ENCODE measurements around the gene PI4K2A. TPM values are rescaled to one million over a fixed set of nuclear protein-coding genes. Genes with fewer than 3 reads are reported as not detected.

The PI4K2A gene
- total and polyA plus RNA-seq, 2 of the 13 experiments (the other 11 are each of a cell fraction or from before 2014, with no cell fraction given) = 10.9 to 14.3 TPM

DNA sequence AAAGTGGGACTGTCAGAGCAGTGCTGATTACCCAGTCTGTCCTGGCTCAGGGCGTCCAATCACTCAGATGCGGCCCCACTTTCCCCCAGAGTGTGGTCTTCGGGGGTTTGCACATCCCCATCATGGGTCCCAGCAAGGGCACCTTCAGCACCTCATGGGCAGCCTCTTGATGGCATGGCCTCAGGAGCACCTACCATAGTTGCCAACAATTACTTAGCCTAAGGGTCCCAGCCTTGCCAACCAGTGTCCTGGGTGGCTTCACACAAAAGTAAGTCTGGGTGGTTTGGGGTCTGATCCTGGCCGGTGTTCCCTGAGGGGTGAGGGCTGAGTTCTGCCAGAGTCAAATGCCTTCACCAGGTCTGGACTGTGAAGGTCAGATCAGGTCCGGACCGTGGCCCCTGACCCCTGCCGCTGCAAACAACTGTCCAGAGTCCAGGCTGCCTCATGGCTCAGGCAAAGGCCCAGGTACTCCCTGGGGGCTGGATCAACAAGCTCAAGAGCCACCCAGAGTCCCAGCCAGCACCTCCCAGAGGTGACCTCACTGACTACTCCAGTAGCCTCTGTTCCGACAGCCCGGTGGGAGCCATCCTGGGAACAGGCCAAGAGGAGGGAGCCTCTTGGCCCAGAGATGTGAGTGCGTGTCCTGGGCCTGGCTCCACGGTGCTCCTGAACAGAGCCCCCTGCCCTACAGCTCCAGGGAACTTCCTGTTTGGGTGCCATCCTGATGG lies 66.8 kb downstream of the PI4K2A start (continued):
- TF ChIP-seq, protein P1, sequence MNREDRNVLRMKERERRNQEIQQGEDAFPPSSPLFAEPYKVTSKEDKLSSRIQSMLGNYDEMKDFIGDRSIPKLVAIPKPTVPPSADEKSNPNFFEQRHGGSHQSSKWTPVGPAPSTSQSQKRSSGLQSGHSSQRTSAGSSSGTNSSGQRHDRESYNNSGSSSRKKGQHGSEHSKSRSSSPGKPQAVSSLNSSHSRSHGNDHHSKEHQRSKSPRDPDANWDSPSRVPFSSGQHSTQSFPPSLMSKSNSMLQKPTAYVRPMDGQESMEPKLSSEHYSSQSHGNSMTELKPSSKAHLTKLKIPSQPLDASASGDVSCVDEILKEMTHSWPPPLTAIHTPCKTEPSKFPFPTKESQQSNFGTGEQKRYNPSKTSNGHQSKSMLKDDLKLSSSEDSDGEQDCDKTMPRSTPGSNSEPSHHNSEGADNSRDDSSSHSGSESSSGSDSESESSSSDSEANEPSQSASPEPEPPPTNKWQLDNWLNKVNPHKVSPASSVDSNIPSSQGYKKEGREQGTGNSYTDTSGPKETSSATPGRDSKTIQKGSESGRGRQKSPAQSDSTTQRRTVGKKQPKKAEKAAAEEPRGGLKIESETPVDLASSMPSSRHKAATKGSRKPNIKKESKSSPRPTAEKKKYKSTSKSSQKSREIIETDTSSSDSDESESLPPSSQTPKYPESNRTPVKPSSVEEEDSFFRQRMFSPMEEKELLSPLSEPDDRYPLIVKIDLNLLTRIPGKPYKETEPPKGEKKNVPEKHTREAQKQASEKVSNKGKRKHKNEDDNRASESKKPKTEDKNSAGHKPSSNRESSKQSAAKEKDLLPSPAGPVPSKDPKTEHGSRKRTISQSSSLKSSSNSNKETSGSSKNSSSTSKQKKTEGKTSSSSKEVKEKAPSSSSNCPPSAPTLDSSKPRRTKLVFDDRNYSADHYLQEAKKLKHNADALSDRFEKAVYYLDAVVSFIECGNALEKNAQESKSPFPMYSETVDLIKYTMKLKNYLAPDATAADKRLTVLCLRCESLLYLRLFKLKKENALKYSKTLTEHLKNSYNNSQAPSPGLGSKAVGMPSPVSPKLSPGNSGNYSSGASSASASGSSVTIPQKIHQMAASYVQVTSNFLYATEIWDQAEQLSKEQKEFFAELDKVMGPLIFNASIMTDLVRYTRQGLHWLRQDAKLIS (CRISPR knock-in tag; IDR thresholded peaks at IDR 0.05) = no peak
- TF ChIP-seq ZBTB7A (CRISPR knock-in tag; IDR thresholded peaks at IDR 0.05) (no peak), SALL1 (CRISPR knock-in tag; IDR thresholded peaks at IDR 0.05) (peak; percentile 81), SOX13 (IDR thresholded peaks at IDR 0.05) (no peak), SOX13 (CRISPR knock-in tag; conservative IDR thresholded peaks at IDR 0.05 in 1 of 2, IDR thresholded peaks at IDR 0.05 in 1 of 2) (peak in 1 of 2 experiments; percentile 40; a peak in 1 of 4 replicates), ZKSCAN1 (IDR thresholded peaks at IDR 0.05; ENCODE audit: low read length) (no peak), ZNF33B (CRISPR knock-in tag; IDR thresholded peaks at IDR 0.05) (no peak), SOX5 (CRISPR knock-in tag; IDR thresholded peaks at IDR 0.05; ENCODE audit: borderline replicate concordance) (peak; percentile 21; the same call in 1 of the 2 replicates), ZNF225 (CRISPR knock-in tag; IDR thresholded peaks at IDR 0.05) (no peak), ZNF292 (CRISPR knock-in tag; IDR thresholded peaks at IDR 0.05; ENCODE audit: borderline replicate concordance, low read depth) (peak; percentile 83; the same call in 1 of the 2 replicates), PHF8 (CRISPR knock-in tag; IDR thresholded peaks at IDR 0.05) (peak; percentile 38; the same call in 1 of the 2 replicates), RFXAP (CRISPR knock-in tag; IDR thresholded peaks at IDR 0.05; ENCODE audit: borderline replicate concordance) (peak; percentile 61; the same call in 1 of the 2 replicates), NFYC (CRISPR knock-in tag; IDR thresholded peaks at IDR 0.05) (no peak)
- TF ChIP-seq, protein P2, sequence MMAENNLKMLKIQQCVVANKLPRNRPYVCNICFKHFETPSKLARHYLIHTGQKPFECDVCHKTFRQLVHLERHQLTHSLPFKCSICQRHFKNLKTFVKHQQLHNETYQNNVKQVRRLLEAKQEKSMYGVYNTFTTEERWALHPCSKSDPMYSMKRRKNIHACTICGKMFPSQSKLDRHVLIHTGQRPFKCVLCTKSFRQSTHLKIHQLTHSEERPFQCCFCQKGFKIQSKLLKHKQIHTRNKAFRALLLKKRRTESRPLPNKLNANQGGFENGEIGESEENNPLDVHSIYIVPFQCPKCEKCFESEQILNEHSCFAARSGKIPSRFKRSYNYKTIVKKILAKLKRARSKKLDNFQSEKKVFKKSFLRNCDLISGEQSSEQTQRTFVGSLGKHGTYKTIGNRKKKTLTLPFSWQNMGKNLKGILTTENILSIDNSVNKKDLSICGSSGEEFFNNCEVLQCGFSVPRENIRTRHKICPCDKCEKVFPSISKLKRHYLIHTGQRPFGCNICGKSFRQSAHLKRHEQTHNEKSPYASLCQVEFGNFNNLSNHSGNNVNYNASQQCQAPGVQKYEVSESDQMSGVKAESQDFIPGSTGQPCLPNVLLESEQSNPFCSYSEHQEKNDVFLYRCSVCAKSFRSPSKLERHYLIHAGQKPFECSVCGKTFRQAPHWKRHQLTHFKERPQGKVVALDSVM (CRISPR knock-in tag; IDR thresholded peaks at IDR 0.05) = 0 out of 2 replicates have a peak, but pooled peaks have one; percentile 29
- TF ChIP-seq, protein P3, sequence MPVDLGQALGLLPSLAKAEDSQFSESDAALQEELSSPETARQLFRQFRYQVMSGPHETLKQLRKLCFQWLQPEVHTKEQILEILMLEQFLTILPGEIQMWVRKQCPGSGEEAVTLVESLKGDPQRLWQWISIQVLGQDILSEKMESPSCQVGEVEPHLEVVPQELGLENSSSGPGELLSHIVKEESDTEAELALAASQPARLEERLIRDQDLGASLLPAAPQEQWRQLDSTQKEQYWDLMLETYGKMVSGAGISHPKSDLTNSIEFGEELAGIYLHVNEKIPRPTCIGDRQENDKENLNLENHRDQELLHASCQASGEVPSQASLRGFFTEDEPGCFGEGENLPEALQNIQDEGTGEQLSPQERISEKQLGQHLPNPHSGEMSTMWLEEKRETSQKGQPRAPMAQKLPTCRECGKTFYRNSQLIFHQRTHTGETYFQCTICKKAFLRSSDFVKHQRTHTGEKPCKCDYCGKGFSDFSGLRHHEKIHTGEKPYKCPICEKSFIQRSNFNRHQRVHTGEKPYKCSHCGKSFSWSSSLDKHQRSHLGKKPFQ (CRISPR knock-in tag; IDR thresholded peaks at IDR 0.05; ENCODE audit: insufficient replicate concordance) = peak; percentile 60
- TF ChIP-seq, protein P4, sequence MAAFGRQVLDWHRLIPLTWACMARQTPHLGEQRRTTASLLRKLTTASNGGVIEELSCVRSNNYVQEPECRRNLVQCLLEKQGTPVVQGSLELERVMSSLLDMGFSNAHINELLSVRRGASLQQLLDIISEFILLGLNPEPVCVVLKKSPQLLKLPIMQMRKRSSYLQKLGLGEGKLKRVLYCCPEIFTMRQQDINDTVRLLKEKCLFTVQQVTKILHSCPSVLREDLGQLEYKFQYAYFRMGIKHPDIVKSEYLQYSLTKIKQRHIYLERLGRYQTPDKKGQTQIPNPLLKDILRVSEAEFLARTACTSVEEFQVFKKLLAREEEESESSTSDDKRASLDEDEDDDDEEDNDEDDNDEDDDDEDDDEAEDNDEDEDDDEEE (CRISPR knock-in tag; IDR thresholded peaks at IDR 0.05) = no peak
